ENCODE measurements around the gene FCHO1. TPM values are rescaled to one million over a fixed set of nuclear protein-coding genes. Genes with fewer than 3 reads are reported as not detected.
A peak's percentile ranks its signal among the peaks of the same experiment; 100 is the strongest.

Gene FCHO1
- total RNA-seq = 1 to 10 TPM; 1.4 to 9.9 (median 3.0) TPM

- peaks cover 0 to 14% of the 10 kb centered on the region in 2 donors for H3K27me3 ChIP-seq
- peak in 1 of 2 donors; percentile 21 for DNase-seq (ENCODE audit: low spot score in 2 of 2)
- peak within 1 kb of the TSS in 2 of 4 donors; percentile 21 to 31 for H3K4me3 ChIP-seq
- no peaks in the 10 kb centered on the region for H3K36me3 ChIP-seq
- no peak for TF ChIP-seq POLR2A (IDR thresholded peaks at IDR 0.05)
- TF ChIP-seq EP300 (IDR thresholded peaks at IDR 0.05) = no peak
- no peak for TF ChIP-seq CTCF (IDR thresholded peaks at IDR 0.05)
- H3K27ac ChIP-seq = peak within 1 kb of the TSS in 3 of 4 donors; percentile 60 to 77 (median 61)
- peaks cover 0 to 18% (median 9%) of the 10 kb centered on the region in 4 donors for H3K4me1 ChIP-seq
- no peaks in the 10 kb centered on the region for H3K9me3 ChIP-seq
- 53 to 64% methylated on average over 20 to 28 of the region's 28 CpGs for WGBS, 2 donors
Measured at GRCh38 chr19:17751103-17751911, at the start of gene FCHO1. Gene FCHO1 (plus strand): TSS chr19:17751477. CDS start chr19:17755165, 3,688 bp downstream.

DNA sequence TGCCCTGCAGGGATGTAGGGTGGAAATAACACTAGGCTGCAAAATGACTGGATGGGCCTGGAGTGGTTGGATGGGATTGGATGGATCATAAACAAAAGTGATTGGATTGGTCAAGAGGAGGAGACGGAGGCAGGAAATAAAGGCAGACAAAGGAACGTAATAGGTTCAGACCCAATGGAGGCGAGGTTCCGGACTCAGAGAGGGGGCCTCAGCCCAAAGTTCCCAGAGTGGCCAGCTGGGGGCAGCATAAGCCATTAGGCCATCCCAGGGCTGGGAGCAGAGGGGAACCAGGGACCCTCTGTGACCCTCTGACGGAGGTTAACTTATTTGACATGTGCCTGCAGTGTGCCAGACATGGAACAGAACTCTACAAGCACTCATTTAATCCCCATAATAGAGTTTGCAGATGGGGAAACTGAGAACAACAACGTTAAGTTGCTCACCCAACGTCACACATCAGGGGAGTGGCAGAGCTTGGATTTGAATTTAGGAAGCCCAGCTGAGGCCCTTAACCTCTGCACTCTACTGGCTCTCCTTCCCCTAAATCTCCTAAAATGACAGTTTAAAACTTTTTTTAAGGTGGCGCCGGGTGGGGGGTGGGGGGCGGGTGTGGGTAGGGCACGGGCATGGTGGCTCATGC lies 47.3 kb upstream of the FCHO1 start:
- H3K36me3 ChIP-seq = no peaks in the 10 kb centered on the region
- 46 to 49% methylated on average over 11 of the region's 11 CpGs for WGBS, 2 donors
- TF ChIP-seq EP300 (IDR thresholded peaks at IDR 0.05) (no peak), CTCF (IDR thresholded peaks at IDR 0.05) (peak; percentile 41 to 72 (median 65)), POLR2A (IDR thresholded peaks at IDR 0.05) (no peak)
- H3K4me1 ChIP-seq = no peaks in the 10 kb centered on the region
- H3K27ac ChIP-seq = no peak overlapping the region
- H3K9me3 ChIP-seq = no peaks in the 10 kb centered on the region
- peaks cover 0 to 50% of the 10 kb centered on the region in 2 donors for H3K27me3 ChIP-seq
- DNase-seq (ENCODE audit: low spot score in 2 of 2) = peak; percentile 35 to 61
- no peak overlapping the region for H3K4me3 ChIP-seq

DNA sequence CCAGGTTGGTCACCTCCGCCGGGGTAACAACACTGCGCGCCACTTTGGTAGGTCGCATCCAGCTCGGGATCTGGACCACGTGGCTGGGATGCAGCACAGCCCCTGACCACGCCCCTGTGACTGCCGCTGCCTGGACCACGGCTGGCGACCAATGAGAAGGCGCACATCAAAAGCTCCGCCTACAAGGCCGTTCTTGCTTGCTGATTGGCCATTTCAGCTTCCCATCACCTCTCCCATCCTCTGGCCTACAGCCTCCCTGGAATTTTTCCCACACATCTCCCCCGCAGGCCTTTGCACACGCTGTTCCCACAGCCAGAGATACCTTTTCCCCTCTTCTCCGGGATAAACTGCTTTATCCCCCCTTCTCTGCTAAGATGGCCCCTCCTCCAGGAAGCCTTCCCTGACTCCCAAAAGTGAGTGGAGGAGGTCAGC lies 44.5 kb upstream of the FCHO1 start:
- H3K4me3 ChIP-seq = no peak overlapping the region
- H3K27me3 ChIP-seq = peaks cover 0 to 29% of the 10 kb centered on the region in 2 donors
- TF ChIP-seq POLR2A (IDR thresholded peaks at IDR 0.05) = no peak
- no peak for TF ChIP-seq EP300 (IDR thresholded peaks at IDR 0.05)
- TF ChIP-seq CTCF (IDR thresholded peaks at IDR 0.05) = no peak
- DNase-seq (ENCODE audit: low spot score in 2 of 2) = no peak
- H3K27ac ChIP-seq = no peak overlapping the region
- no peaks in the 10 kb centered on the region for H3K4me1 ChIP-seq
- 10 to 27% methylated on average over 9 to 17 of the region's 17 CpGs for whole genome bisulfite sequencing, 2 donors
- H3K9me3 ChIP-seq = no peaks in the 10 kb centered on the region
- H3K36me3 ChIP-seq = no peaks in the 10 kb centered on the region

DNA sequence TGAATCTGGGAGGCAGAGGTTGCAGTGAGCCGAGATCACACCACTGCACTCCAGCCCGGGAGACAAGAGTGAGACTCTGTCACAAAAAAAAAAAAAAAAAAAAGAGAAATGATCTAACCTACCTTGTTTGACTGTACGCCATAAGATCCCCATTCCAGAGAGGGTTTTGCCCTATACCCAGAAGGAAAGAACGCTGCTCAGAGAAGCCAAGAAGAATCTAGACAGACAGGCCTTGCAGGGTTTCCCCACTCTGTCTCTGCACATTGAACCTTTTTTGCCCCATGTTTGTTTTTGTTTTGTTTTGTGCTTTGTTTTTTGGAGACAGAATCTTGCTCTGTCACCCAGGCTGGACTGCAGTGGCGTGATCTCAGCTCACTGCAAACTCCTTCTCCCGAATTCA lies 39.4 kb upstream of the FCHO1 start:
- Histone ChIP-seq H3K9me3 (no peaks in the 10 kb centered on the region), H3K27me3 (peaks cover 0 to 4% of the 10 kb centered on the region in 2 donors), H3K27ac (no peak overlapping the region), H3K4me1 (peaks cover 0 to 3% (median 0%) of the 10 kb centered on the region in 4 donors), H3K36me3 (no peaks in the 10 kb centered on the region), H3K4me3 (no peak overlapping the region)
- 69 to 73% methylated on average over 6 of the region's 6 CpGs for WGBS, 2 donors
- DNase-seq (ENCODE audit: low spot score in 2 of 2) = no peak
- no peak for TF ChIP-seq CTCF (IDR thresholded peaks at IDR 0.05)
- no peak for TF ChIP-seq EP300 (IDR thresholded peaks at IDR 0.05)
- no peak for TF ChIP-seq POLR2A (IDR thresholded peaks at IDR 0.05)

Measured in tibial nerve (tissue), 4 donors.